ENCODE results near the gene WIPF1.

Gene WIPF1

DNA sequence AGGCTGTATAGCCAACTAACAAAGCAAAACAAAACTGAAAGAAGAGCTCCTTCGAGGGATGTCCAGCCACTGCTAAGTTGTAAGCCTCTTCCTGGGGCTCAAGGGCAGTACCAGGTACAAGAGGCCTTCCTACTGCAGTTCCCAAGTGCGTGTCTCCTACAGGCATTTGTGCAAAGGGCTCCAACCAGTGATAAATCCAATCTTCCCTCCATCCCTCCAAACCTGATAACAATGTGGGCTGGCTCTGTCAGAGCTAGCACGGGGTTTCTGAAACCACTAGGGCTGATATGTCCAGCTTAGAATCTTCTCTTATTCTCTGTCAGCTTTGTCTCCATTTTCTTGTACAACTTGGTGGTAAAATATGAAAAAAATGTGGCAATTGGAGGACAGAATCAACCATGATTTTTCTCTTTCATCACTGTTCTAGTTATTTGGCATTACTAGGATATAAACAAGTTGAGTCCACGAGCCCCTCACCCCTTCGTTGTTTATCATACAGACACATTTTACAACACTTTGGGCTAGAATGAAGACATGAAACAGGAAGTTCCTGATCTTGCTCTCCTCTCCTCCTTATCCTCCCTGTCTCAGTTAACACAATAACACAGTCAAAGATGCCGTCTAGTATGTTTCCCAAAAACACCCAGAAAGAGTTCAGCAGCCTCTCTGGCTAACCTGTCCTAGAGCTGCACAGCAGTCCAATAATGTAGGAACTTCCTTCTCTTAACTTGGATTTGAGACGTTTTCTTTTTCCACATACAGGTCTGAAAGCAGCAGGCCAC, 35.4 kb upstream of the WIPF1 start:
- H3K4me1 ChIP-seq (ENCODE audit: insufficient read depth, low read length): peaks cover 11% of the 10 kb centered on the region; the same call in 1 of the 2 replicates
- H3K4me3 ChIP-seq (ENCODE audit: low read length): no peak overlapping the region
- H3K27me3 ChIP-seq (ENCODE audit: insufficient read depth, low read length): no peaks in the 10 kb centered on the region
- no peak overlapping the region for H3K9ac ChIP-seq (ENCODE audit: low read depth, low read length)
- no peaks in the 10 kb centered on the region for H3K36me3 ChIP-seq (ENCODE audit: insufficient read depth, low read length)
- no peaks in the 10 kb centered on the region for H3K9me3 ChIP-seq (ENCODE audit: insufficient read depth, low read depth, low read length)
- WGBS: 89% methylated on average over 7 of the region's 7 CpGs
- H3K27ac ChIP-seq (ENCODE audit: low read depth, low read length): no peak overlapping the region

DNA sequence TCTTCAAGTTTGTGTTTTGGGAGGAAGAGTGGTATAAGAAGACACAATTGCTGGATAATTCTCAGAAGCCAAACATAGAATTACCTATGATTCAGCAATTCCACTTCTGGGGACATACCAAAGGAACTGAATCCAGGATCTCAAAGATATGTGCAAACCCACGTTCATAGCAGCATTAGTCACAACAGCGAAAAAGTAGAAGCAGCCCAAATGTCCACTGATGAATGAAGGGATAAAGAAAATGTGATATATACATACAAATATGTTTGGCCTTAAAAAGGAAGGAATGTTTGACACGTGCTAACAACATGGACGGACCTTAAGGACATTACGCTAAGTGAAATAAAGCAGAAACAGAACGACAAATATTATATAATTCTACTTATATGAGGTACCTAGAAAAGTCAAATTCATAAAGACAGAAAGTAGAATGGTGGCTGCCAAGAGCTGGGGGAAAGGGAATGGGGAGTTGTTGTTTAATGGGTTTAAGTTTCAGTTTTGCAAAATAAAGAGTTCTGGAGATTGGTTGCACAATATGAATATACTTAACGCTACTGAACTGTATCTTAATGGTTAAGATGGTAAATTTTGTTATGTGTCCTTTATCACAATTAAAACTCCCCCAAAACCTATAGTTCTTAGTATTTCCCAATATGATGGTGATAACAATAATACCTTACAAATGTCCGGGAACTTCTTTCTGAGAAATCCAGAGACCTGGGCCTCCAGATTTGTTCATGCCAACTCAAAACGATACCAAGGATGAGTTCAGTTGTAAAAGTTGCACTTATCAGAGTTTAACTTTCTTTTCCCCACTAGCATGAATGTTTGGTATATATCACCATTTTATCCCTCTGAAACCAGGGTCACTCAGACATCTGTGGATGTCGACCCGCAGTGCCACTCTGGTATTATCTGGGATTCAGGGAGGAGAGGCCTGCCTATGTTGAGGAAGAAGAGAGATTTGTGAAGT, 33.7 kb upstream of the WIPF1 start:
- H3K9ac ChIP-seq (ENCODE audit: low read depth, low read length): no peak overlapping the region

DNA sequence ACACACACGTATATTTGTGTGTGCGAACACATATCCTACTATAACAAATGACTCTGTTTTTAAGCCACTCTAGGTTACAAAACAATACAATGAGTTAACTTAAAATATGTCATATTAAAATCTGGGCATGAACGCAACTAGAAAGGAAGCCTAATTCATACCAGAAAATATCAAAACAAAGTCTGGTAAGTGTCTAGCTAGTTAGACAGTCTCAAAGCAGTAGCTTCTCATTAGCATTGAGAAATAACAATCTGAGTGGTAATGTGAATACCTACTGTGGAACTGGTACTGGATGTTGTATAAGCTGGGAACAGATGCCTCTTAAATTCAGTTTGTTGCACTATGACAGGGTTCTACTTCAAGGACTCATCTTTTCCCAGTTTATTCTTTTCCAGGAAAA, 32.5 kb upstream of the WIPF1 start:
- Histone ChIP-seq H3K36me3 (ENCODE audit: insufficient read depth, low read length) (no peaks in the 10 kb centered on the region), H3K27ac (ENCODE audit: low read depth, low read length) (no peak overlapping the region), H3K27me3 (ENCODE audit: insufficient read depth, low read length) (no peaks in the 10 kb centered on the region), H3K9me3 (ENCODE audit: insufficient read depth, low read depth, low read length) (no peaks in the 10 kb centered on the region), H3K4me3 (ENCODE audit: low read length) (no peak overlapping the region), H3K9ac (ENCODE audit: low read depth, low read length) (no peak overlapping the region), H3K4me1 (ENCODE audit: insufficient read depth, low read length) (peaks cover 11% of the 10 kb centered on the region; the same call in 1 of the 2 replicates)
- WGBS: over 99% methylated on average over 3 of the region's 3 CpGs

More for the DNA sequence above, 33.7 kb upstream of the WIPF1 start:
- Histone ChIP-seq H3K4me1 (ENCODE audit: insufficient read depth, low read length) (peaks cover 11% of the 10 kb centered on the region; the same call in 1 of the 2 replicates), H3K36me3 (ENCODE audit: insufficient read depth, low read length) (no peaks in the 10 kb centered on the region), H3K4me3 (ENCODE audit: low read length) (no peak overlapping the region), H3K27ac (ENCODE audit: low read depth, low read length) (no peak overlapping the region), H3K27me3 (ENCODE audit: insufficient read depth, low read length) (no peaks in the 10 kb centered on the region), H3K9me3 (ENCODE audit: insufficient read depth, low read depth, low read length) (no peaks in the 10 kb centered on the region)
- WGBS: 96% methylated on average over 7 of the region's 11 CpGs

DNA sequence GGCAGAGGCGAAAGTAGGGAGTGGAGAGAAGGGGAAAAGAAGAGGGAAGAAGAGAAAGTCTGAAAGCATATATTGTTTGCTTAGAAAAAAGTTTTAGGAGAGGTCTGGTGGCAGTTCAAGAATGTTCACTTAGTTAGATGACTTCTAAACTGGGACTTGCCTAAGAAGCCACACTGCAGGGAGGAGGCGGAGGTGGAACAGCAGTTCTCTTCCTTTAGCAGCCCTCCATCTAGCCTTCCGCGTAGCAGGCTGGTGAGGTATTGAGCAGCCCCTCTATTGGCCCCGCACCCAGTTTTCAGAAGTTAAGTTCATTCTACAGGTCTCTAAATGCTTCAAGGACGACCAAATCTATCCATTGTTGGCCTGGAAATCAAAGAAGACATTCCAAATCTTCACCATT, 31.9 kb upstream of the WIPF1 start:
- Histone ChIP-seq H3K4me3 (ENCODE audit: low read length) (no peak overlapping the region), H3K9ac (ENCODE audit: low read depth, low read length) (no peak overlapping the region), H3K27ac (ENCODE audit: low read depth, low read length) (no peak overlapping the region), H3K27me3 (ENCODE audit: insufficient read depth, low read length) (no peaks in the 10 kb centered on the region), H3K4me1 (ENCODE audit: insufficient read depth, low read length) (peaks cover 7% of the 10 kb centered on the region; the same call in 1 of the 2 replicates), H3K9me3 (ENCODE audit: insufficient read depth, low read depth, low read length) (no peaks in the 10 kb centered on the region), H3K36me3 (ENCODE audit: insufficient read depth, low read length) (no peaks in the 10 kb centered on the region)
- 89% methylated on average over 6 of the region's 6 CpGs for WGBS

DNA sequence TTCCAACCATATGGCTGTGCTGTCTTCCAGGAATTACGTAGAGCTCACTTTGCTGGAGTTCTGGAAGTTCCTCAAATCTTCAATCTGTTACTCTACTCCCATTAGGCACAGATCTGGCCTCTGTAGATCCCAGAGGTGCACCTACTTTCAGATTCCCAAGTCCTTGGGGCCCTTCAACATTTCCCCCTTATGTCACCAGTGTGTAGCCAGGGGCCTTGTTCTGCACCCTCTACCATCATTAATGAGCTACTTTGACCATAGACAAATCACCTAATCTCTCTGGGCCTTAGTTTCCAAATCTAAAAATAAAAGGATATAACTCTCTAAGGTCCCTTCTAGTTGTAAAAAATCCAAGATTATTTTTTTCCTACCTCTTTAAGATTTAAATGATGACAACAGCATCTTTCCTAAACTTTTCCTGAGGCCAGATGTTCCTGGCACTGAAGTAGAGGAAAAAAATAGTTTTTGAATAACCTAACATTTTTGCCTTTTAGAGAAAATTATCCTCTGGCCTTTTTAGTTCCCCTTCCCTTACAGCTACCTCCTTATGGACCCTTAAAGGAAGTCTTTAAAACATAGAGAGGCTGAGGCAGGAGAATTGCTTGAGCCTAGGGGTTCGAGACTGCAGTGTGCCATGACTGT, 31.0 kb upstream of the WIPF1 start:
- no peaks in the 10 kb centered on the region for H3K27me3 ChIP-seq (ENCODE audit: insufficient read depth, low read length)
- no peak overlapping the region for H3K4me3 ChIP-seq (ENCODE audit: low read length)
- WGBS: 95% methylated on average over 2 of the region's 2 CpGs
- H3K36me3 ChIP-seq (ENCODE audit: insufficient read depth, low read length): no peaks in the 10 kb centered on the region
- H3K27ac ChIP-seq (ENCODE audit: low read depth, low read length): no peak overlapping the region
- no peak overlapping the region for H3K9ac ChIP-seq (ENCODE audit: low read depth, low read length)
- no peaks in the 10 kb centered on the region for H3K4me1 ChIP-seq (ENCODE audit: insufficient read depth, low read length)
- H3K9me3 ChIP-seq (ENCODE audit: insufficient read depth, low read depth, low read length): no peaks in the 10 kb centered on the region

DNA sequence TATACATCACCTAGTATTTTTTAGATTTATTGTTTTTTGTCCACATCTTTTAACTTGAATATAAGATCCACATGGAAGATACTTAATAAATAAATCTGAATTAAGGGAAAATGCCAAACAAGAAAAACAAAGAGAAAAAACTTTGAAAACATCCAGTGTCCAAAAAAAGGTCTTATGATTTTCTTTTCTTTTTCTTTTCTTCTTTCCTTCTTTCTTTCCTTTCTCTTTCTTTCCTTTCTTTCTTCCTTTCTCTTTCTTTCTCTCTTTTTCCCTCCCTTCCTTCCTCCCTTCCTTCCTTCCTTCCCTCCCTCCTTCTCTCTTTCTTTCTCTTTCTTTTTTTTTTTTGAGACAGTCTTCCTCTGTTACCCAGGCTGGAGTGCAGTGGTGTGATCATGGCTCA, 29.6 kb upstream of the WIPF1 start:
- no peaks in the 10 kb centered on the region for H3K36me3 ChIP-seq (ENCODE audit: insufficient read depth, low read length)
- H3K27ac ChIP-seq (ENCODE audit: low read depth, low read length): no peak overlapping the region
- H3K27me3 ChIP-seq (ENCODE audit: insufficient read depth, low read length): no peaks in the 10 kb centered on the region
- no peaks in the 10 kb centered on the region for H3K4me1 ChIP-seq (ENCODE audit: insufficient read depth, low read length)
- H3K9me3 ChIP-seq (ENCODE audit: insufficient read depth, low read depth, low read length): no peaks in the 10 kb centered on the region
- no peak overlapping the region for H3K4me3 ChIP-seq (ENCODE audit: low read length)
- H3K9ac ChIP-seq (ENCODE audit: low read depth, low read length): no peak overlapping the region

DNA sequence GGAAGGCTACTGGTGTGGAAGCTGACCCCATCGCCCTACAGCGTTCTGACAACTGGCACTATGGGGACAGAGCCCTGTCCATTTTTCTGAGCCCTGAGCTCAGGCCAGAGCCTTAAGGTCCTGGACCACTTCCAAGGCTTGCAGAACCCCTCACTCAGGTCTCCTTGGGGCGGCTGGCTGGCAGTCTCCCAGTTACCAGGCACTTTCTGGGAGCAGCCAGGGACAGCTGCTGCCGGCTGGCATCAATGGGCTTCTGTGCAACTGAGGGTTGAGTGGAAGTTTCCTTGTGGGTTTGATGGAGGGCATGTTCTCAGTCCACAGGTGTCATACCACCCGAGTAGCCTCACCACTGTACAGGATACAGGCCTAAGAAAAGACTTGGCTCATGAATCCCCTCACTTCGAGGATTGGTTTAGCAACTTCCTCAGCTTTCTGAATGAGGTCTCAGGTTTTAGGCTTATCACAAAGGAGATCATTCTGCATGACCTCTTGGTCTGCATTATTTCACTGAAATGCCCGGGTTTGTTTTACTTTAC, 27.4 kb upstream of the WIPF1 start:
- no peak overlapping the region for H3K9ac ChIP-seq (ENCODE audit: low read depth, low read length)
- H3K4me1 ChIP-seq (ENCODE audit: insufficient read depth, low read length): no peaks in the 10 kb centered on the region
- 93% methylated on average over 7 of the region's 7 CpGs for WGBS
- H3K27ac ChIP-seq (ENCODE audit: low read depth, low read length): no peak overlapping the region
- no peaks in the 10 kb centered on the region for H3K36me3 ChIP-seq (ENCODE audit: insufficient read depth, low read length)
- H3K27me3 ChIP-seq (ENCODE audit: insufficient read depth, low read length): no peaks in the 10 kb centered on the region
- no peak overlapping the region for H3K4me3 ChIP-seq (ENCODE audit: low read length)
- no peaks in the 10 kb centered on the region for H3K9me3 ChIP-seq (ENCODE audit: insufficient read depth, low read depth, low read length)

DNA sequence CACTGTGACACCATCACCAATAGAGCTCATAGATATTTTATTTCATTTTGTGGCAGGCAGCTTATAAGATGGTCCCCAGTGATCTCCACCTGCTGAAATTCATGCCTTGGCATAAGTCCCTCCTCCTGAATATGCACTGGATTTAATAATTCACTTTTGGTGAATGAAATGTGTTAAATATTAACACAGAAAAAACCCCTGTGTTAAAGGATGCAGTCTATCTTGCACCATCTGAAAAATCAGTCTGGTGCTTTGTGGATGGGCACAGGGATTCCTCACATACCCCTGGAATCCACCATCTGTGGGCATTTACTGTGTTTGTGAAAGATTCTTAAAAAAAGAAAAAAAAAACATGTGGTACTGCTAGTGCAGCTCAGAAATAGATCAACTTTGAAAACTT, 26.1 kb upstream of the WIPF1 start:
- Histone ChIP-seq H3K27ac (ENCODE audit: low read depth, low read length) (no peak overlapping the region), H3K27me3 (ENCODE audit: insufficient read depth, low read length) (no peaks in the 10 kb centered on the region), H3K36me3 (ENCODE audit: insufficient read depth, low read length) (no peaks in the 10 kb centered on the region), H3K4me3 (ENCODE audit: low read length) (no peak overlapping the region), H3K4me1 (ENCODE audit: insufficient read depth, low read length) (no peaks in the 10 kb centered on the region), H3K9ac (ENCODE audit: low read depth, low read length) (no peak overlapping the region), H3K9me3 (ENCODE audit: insufficient read depth, low read depth, low read length) (no peaks in the 10 kb centered on the region)

DNA sequence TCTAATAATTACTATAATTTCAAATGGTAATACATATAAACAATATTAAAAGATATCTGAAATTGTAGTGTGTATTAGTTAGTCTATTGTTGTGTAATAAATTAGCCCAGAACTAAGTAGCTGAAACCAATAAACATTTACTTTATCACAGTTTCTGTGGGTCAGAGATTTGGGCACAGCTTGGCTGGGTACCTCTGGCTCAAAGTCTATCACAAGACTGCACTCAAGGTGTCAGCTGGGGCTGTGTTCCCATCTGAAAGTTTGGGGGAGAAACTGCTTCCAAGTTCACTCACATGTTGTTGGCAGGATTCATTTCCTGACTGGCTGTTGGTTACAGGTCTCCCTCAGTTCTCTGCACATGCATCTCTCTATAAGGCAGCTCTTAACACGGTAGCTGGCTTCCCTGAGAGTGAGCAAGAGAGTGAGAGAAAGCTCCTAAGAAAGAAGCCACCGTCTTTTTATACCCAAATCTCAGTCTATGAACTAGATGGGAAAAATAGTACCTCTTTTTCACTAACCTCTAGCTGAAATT, 25.6 kb upstream of the WIPF1 start:
- Histone ChIP-seq H3K9me3 (ENCODE audit: insufficient read depth, low read depth, low read length) (no peaks in the 10 kb centered on the region), H3K27me3 (ENCODE audit: insufficient read depth, low read length) (no peaks in the 10 kb centered on the region), H3K27ac (ENCODE audit: low read depth, low read length) (no peak overlapping the region), H3K4me1 (ENCODE audit: insufficient read depth, low read length) (no peaks in the 10 kb centered on the region), H3K36me3 (ENCODE audit: insufficient read depth, low read length) (no peaks in the 10 kb centered on the region), H3K4me3 (ENCODE audit: low read length) (no peak overlapping the region), H3K9ac (ENCODE audit: low read depth, low read length) (no peak overlapping the region)
- 95% methylated on average over 2 of the region's 2 CpGs for WGBS

DNA sequence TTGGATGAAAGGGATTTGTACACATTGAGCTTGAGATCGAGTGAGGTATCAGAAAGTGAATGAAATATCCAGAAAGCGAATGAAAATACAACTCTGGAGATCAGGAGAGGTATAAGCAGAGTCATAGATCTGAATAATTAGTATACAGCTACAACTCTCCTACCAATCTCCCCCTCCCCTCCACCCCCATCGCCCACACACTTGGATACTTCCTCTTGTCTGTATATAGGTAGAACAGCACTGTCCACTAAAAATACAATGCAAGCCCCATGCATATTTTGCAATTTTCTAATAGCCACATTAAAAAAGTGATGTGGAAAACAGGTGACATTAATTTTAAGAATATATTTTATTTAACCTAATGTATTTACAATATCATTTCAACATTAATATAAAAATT, 23.7 kb upstream of the WIPF1 start:
- Histone ChIP-seq H3K27ac (ENCODE audit: low read depth, low read length) (no peak overlapping the region), H3K4me1 (ENCODE audit: insufficient read depth, low read length) (no peaks in the 10 kb centered on the region), H3K4me3 (ENCODE audit: low read length) (no peak overlapping the region), H3K9me3 (ENCODE audit: insufficient read depth, low read depth, low read length) (no peaks in the 10 kb centered on the region), H3K36me3 (ENCODE audit: insufficient read depth, low read length) (no peaks in the 10 kb centered on the region), H3K27me3 (ENCODE audit: insufficient read depth, low read length) (no peaks in the 10 kb centered on the region), H3K9ac (ENCODE audit: low read depth, low read length) (no peak overlapping the region)
- WGBS: 88% methylated on average over 3 of the region's 3 CpGs
